HepG2 (cell line): ENCODE data around the gene HNRNPR. TPM values are rescaled to one million over a fixed set of nuclear protein-coding genes. Genes with fewer than 3 reads are reported as not detected.

Experiments
- ATRX ChIP-seq: sonication (generic); formaldehyde crosslinking; IDR thresholded peaks from 2 replicates; pipeline ENCODE4 v1.4.0; 2020; ENCODE audit warnings: missing genetic modification reagents, borderline replicate concordance
- CHD4 ChIP-seq: fragments of 200-600 bp; sonication (generic); IDR thresholded peaks from 2 replicates; pipeline ENCODE4 v1.7.0; 2017; ENCODE audit warnings: mild to moderate bottlenecking, low read length, borderline replicate concordance
- ELF3 ChIP-seq: IDR thresholded peaks from 2 replicates; pipeline ENCODE4 v1.6.1; 2016; ENCODE audit warnings: missing genetic modification reagents, missing compliant biosample characterization
- ERF ChIP-seq: IDR thresholded peaks from 2 replicates; pipeline ENCODE4 v1.6.1; 2018; ENCODE audit warnings: missing biosample characterization, missing genetic modification reagents
- GLI4 ChIP-seq: sonication (generic); formaldehyde crosslinking; IDR thresholded peaks from 2 replicates; pipeline ENCODE4 v1.5.1; 2020; ENCODE audit warnings: missing genetic modification reagents, mild to moderate bottlenecking, moderate library complexity, borderline replicate concordance
- KDM1A ChIP-seq: IDR thresholded peaks from 2 replicates; pipeline ENCODE4 v1.6.1; 2016; ENCODE audit warnings: missing compliant biosample characterization
- MAFG ChIP-seq: sonication (generic); formaldehyde crosslinking; IDR thresholded peaks from 2 replicates; pipeline ENCODE4 v1.5.1; 2020; ENCODE audit warnings: mild to moderate bottlenecking, missing genetic modification reagents
- MATR3 ChIP-seq: sonication (generic); formaldehyde crosslinking; IDR thresholded peaks from 2 replicates; pipeline ENCODE4 v1.4.0; 2020; ENCODE audit warnings: missing genetic modification reagents
- MBD4 ChIP-seq: IDR thresholded peaks from 2 replicates; pipeline ENCODE4 v1.6.1; 2012; ENCODE audit warnings: low read length, inconsistent platforms, borderline replicate concordance
- NCOA1 ChIP-seq: sonication (generic); formaldehyde crosslinking; IDR thresholded peaks from 2 replicates; pipeline ENCODE4 v1.9.0; 2021; ENCODE audit warnings: missing genetic modification reagents
- PAWR ChIP-seq: sonication (generic); formaldehyde crosslinking; IDR thresholded peaks from 2 replicates; pipeline ENCODE4 v1.4.0; 2020; ENCODE audit warnings: missing genetic modification reagents, mild to moderate bottlenecking, borderline replicate concordance
- RBM39 ChIP-seq: fragments of 200-400 bp; formaldehyde crosslinking; IDR thresholded peaks from one replicate; pipeline ENCODE4 v1.6.1; 2018; ENCODE audit warnings: antibody characterized with exemption, mild to moderate bottlenecking, low read depth, low read length; ENCODE audit not compliant: poor library complexity, severe bottlenecking
- SKI ChIP-seq: fragments of 450-650 bp; IDR thresholded peaks from one replicate; pipeline ENCODE4 v1.6.1; 2018; ENCODE audit warnings: mild to moderate bottlenecking; ENCODE audit not compliant: partially characterized antibody
- SP1 ChIP-seq, 2 experiments: fragments of 450-650 bp in 1 of 2; sonication (generic) in 1 of 2; formaldehyde crosslinking in 1 of 2; IDR thresholded peaks; 2 replicates each; pipeline versions ENCODE4 v1.4.0 to v1.6.1; 2016 to 2020; ENCODE audit warnings: missing genetic modification reagents in 1 of 2
- SRF ChIP-seq: IDR thresholded peaks from 2 replicates; pipeline ENCODE4 v1.6.1; 2011; ENCODE audit warnings: mild to moderate bottlenecking, low read depth, low read length, moderate library complexity
- TAF1 ChIP-seq: sonication (generic); formaldehyde crosslinking; IDR thresholded peaks from 2 replicates; pipeline ENCODE4 v1.4.0; 2020; ENCODE audit warnings: missing genetic modification reagents
- ZMAT3 ChIP-seq: sonication (generic); formaldehyde crosslinking; conservative IDR thresholded peaks from 2 replicates; pipeline ENCODE4 v1.7.0; 2021; ENCODE audit warnings: missing genetic modification reagents
- ZNF34 ChIP-seq: sonication (generic); formaldehyde crosslinking; IDR thresholded peaks from 2 replicates; pipeline ENCODE4 v1.4.0; 2020; ENCODE audit warnings: mild to moderate bottlenecking, missing genetic modification reagents, borderline replicate concordance
- ZNF607 ChIP-seq: sonication (generic); formaldehyde crosslinking; IDR thresholded peaks from 2 replicates; pipeline ENCODE4 v1.5.1; 2020; ENCODE audit warnings: missing genetic modification reagents, mild to moderate bottlenecking, borderline replicate concordance
- ZNF616 ChIP-seq: sonication (generic); formaldehyde crosslinking; IDR thresholded peaks from 2 replicates; pipeline ENCODE4 v1.5.0; 2020; ENCODE audit warnings: low read depth, mild to moderate bottlenecking, missing genetic modification reagents
- ZSCAN9 ChIP-seq: IDR thresholded peaks from 2 replicates; pipeline ENCODE4 v1.6.1; 2016; ENCODE audit warnings: borderline replicate concordance
- polyA plus RNA-seq, 8 experiments: library from polyadenylated mRNA; depleted of rRNA in 3 of 8; stranded (reverse) in 7 of 8; unstranded in 1 of 8; fragments of >200 nt; fragmentation: Illumina TruSeq in 4 of 8; extraction: Trizol in 4 of 8; gene quantifications; 2 replicates each; pipeline versions ENCODE4 v1.2.1 to v1.2.3, GENCODE V29; 2011 to 2016; ENCODE audit warnings: low read depth in 4 of 8, missing spikeins in 1 of 8, mixed read lengths in 1 of 8; ENCODE audit not compliant: insufficient read depth in 1 of 8
- total RNA-seq, 5 experiments: library from RNA; depleted of rRNA; stranded (reverse); fragments of >200 nt; fragmentation: Illumina TruSeq; extraction: Trizol; gene quantifications; 2 replicates each; pipeline ENCODE4 v1.2.3, GENCODE V29; 2016; ENCODE audit warnings: low read depth in 1 of 5
- TF ChIP-seq, protein P1 (sequence below): IDR thresholded peaks from 2 replicates; pipeline ENCODE4 v1.6.1; 2018; ENCODE audit warnings: missing genetic modification reagents, mild to moderate bottlenecking, missing compliant biosample characterization
- TF ChIP-seq, protein P2 (sequence below): sonication (generic); formaldehyde crosslinking; IDR thresholded peaks from 2 replicates; pipeline ENCODE4 v1.4.0; 2020; ENCODE audit warnings: missing genetic modification reagents
- TF ChIP-seq, protein P3 (sequence below): sonication (generic); formaldehyde crosslinking; IDR thresholded peaks from 2 replicates; pipeline ENCODE4 v1.5.1; 2020; ENCODE audit warnings: missing genetic modification reagents, mild to moderate bottlenecking, borderline replicate concordance

HNRNPR gene
- total and polyA plus RNA-seq, 2 of the 13 experiments (the other 11 are each of a cell fraction or from before 2014, with no cell fraction given), result 133 to 216 TPM

DNA sequence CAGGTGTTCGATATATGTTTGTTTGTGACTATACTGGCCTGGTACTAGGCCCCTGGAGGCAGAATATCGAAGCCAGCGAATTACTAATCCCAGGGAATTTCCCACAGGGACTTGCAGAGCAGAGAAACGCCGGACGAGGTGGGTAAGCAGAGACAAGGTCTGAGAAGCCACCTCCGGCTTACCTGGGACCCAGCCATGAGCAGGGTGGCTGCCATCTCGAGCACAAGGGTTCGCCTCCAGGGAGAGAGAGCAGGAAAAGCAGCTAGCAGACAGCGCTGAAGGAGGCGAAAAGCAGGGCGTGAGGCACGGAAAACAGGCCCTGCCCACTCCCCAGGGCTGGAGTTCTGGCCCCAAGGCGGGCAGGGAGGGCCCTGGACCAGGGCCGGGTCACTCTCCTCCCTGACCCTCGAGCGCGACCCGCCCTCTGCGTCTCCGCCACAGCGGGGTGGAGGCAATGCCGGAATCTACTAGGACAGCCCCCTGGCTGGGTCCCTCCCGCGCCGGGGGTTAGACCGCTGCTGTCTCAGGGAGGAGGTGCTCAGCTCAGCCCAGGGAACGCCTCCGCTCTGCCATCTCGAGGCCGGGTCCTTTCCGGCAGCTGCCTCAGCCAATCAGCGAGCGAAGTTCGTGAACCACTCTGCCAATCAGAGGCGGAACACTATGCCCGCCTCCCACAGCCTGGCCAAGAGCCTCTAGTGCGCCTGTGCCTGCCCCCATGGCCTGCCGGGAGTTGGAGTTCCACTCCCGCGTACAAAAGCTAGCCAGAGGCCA, 23.9 kb upstream of the HNRNPR start (continued):
- no peak for TF ChIP-seq MBD4
- no peak for TF ChIP-seq MATR3 (CRISPR knock-in tag)
- no peak for TF ChIP-seq SKI
- peak; percentile 65; the same call in 1 of the 2 replicates for TF ChIP-seq ZMAT3
- peak; percentile 22; the same call in 1 of the 2 replicates for TF ChIP-seq GLI4
- TF ChIP-seq MAFG (CRISPR knock-in tag), result no peak
- TF ChIP-seq, protein P1, sequence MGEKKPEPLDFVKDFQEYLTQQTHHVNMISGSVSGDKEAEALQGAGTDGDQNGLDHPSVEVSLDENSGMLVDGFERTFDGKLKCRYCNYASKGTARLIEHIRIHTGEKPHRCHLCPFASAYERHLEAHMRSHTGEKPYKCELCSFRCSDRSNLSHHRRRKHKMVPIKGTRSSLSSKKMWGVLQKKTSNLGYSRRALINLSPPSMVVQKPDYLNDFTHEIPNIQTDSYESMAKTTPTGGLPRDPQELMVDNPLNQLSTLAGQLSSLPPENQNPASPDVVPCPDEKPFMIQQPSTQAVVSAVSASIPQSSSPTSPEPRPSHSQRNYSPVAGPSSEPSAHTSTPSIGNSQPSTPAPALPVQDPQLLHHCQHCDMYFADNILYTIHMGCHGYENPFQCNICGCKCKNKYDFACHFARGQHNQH (CRISPR knock-in tag), result 0 out of 2 replicates have a peak, but pooled peaks have one; percentile 70
- peak; percentile 85; the same call in 1 of the 2 replicates for TF ChIP-seq NCOA1 (CRISPR knock-in tag)
- TF ChIP-seq ZNF616 (CRISPR knock-in tag), result 0 out of 2 replicates have a peak, but pooled peaks have one; percentile 58
- no peak for TF ChIP-seq SP1 (IDR thresholded peaks at IDR 0.05)
- TF ChIP-seq SP1 (CRISPR knock-in tag; IDR thresholded peaks at IDR 0.05), result peak; percentile 38; the same call in 1 of the 2 replicates
- TF ChIP-seq, protein P2, sequence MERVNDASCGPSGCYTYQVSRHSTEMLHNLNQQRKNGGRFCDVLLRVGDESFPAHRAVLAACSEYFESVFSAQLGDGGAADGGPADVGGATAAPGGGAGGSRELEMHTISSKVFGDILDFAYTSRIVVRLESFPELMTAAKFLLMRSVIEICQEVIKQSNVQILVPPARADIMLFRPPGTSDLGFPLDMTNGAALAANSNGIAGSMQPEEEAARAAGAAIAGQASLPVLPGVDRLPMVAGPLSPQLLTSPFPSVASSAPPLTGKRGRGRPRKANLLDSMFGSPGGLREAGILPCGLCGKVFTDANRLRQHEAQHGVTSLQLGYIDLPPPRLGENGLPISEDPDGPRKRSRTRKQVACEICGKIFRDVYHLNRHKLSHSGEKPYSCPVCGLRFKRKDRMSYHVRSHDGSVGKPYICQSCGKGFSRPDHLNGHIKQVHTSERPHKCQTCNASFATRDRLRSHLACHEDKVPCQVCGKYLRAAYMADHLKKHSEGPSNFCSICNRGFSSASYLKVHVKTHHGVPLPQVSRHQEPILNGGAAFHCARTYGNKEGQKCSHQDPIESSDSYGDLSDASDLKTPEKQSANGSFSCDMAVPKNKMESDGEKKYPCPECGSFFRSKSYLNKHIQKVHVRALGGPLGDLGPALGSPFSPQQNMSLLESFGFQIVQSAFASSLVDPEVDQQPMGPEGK, result peak; percentile 86
- no peak for TF ChIP-seq ATRX (CRISPR knock-in tag)
- TF ChIP-seq ELF3 (CRISPR knock-in tag), result peak; percentile 24; the same call in 1 of the 2 replicates
- no peak for TF ChIP-seq ZNF34
- TF ChIP-seq ZSCAN9 (CRISPR knock-in tag), result no peak; the same call in 1 of the 2 replicates
- no peak for TF ChIP-seq ZNF607
- no peak for TF ChIP-seq CHD4
- peak; percentile 68 for TF ChIP-seq TAF1
- TF ChIP-seq PAWR (CRISPR knock-in tag), result no peak
- TF ChIP-seq SRF, result no peak
- peak; percentile 56; the same call in 1 of the 2 replicates for TF ChIP-seq ERF (CRISPR knock-in tag)
- TF ChIP-seq, protein P3, sequence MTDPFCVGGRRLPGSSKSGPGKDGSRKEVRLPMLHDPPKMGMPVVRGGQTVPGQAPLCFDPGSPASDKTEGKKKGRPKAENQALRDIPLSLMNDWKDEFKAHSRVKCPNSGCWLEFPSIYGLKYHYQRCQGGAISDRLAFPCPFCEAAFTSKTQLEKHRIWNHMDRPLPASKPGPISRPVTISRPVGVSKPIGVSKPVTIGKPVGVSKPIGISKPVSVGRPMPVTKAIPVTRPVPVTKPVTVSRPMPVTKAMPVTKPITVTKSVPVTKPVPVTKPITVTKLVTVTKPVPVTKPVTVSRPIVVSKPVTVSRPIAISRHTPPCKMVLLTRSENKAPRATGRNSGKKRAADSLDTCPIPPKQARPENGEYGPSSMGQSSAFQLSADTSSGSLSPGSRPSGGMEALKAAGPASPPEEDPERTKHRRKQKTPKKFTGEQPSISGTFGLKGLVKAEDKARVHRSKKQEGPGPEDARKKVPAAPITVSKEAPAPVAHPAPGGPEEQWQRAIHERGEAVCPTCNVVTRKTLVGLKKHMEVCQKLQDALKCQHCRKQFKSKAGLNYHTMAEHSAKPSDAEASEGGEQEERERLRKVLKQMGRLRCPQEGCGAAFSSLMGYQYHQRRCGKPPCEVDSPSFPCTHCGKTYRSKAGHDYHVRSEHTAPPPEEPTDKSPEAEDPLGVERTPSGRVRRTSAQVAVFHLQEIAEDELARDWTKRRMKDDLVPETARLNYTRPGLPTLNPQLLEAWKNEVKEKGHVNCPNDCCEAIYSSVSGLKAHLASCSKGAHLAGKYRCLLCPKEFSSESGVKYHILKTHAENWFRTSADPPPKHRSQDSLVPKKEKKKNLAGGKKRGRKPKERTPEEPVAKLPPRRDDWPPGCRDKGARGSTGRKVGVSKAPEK (CRISPR knock-in tag), result no peak
- TF ChIP-seq KDM1A, result peak; percentile 63; the same call in 1 of the 2 replicates
- TF ChIP-seq RBM39, result peak; percentile 10
